Neural cell (in vitro differentiated cells): Measurements from ENCODE around the gene TRAF3. TPM values are rescaled to one million over a fixed set of nuclear protein-coding genes. Genes with fewer than 3 reads are reported as not detected.

ENCODE experiments used
- H2AFZ ChIP-seq: fragments of 200-600, 300-800 bp; sonication (generic), shearing (Covaris generic); 2 replicates; pipeline ENCODE4 v1.6.0; 2014; ENCODE audit warnings: low read depth, mild to moderate bottlenecking, antibody characterized with exemption, low read length, moderate library complexity
- H3F3A ChIP-seq: fragments of 200-600 bp; shearing (Covaris generic); 2 replicates; pipeline ENCODE4 v1.6.1; 2016; ENCODE audit warnings: mild to moderate bottlenecking, moderate library complexity, mixed read lengths, antibody characterized with exemption, low read length; ENCODE audit not compliant: insufficient read depth, poor library complexity, severe bottlenecking
- H3K27ac ChIP-seq: fragments of 200-600, 300-800 bp; sonication (generic), shearing (Covaris generic); 2 replicates; pipeline ENCODE4 v1.5.1; 2014; ENCODE audit warnings: mild to moderate bottlenecking, low read length, moderate library complexity
- H3K27me3 ChIP-seq: fragments of 300-800, 200-600 bp; sonication (generic), shearing (Covaris generic); 2 replicates; pipeline ENCODE4 v1.6.0; 2014; ENCODE audit warnings: mild to moderate bottlenecking, low read depth, low read length, moderate library complexity; ENCODE audit not compliant: insufficient read depth
- H3K36me3 ChIP-seq: fragments of 300-800, 200-600 bp; sonication (generic), shearing (Covaris generic); 2 replicates; pipeline ENCODE4 v1.5.1; 2014; ENCODE audit warnings: mild to moderate bottlenecking, antibody characterized with exemption, low read length, moderate library complexity; ENCODE audit not compliant: insufficient read depth
- H3K4me2 ChIP-seq: fragments of 300-800, 200-600 bp; sonication (generic), shearing (Covaris generic); 2 replicates; pipeline ENCODE4 v1.6.0; 2014; ENCODE audit warnings: mild to moderate bottlenecking, low read length
- H3K4me3 ChIP-seq: fragments of 300-800, 200-600 bp; sonication (generic), shearing (Covaris generic); 2 replicates; pipeline ENCODE4 v1.5.1; 2014; ENCODE audit warnings: mild to moderate bottlenecking, low read length, moderate library complexity
- H3K79me2 ChIP-seq: fragments of 200-600 bp; shearing (Covaris generic); replicated peaks from 2 replicates; pipeline ENCODE4 v1.6.0; 2014; ENCODE audit warnings: mild to moderate bottlenecking, low read length, moderate library complexity; ENCODE audit not compliant: insufficient read depth
- H3K9ac ChIP-seq: fragments of 300-800, 200-600 bp; sonication (generic), shearing (Covaris generic); 2 replicates; pipeline ENCODE4 v1.6.1; 2016; ENCODE audit warnings: mild to moderate bottlenecking, low read length, mixed read lengths
- H3K9me2 ChIP-seq: fragments of 200-600 bp; shearing (Covaris generic); 2 replicates; pipeline ENCODE4 v1.6.1; 2016; ENCODE audit warnings: mild to moderate bottlenecking, low read length, mixed read lengths; ENCODE audit not compliant: insufficient read depth
- H3K9me3 ChIP-seq: fragments of 200-600, 300-800 bp; sonication (generic), shearing (Covaris generic); 2 replicates; pipeline ENCODE4 v1.6.1; 2016; ENCODE audit warnings: mild to moderate bottlenecking, mixed run types, low read length, moderate library complexity, mixed read lengths
- H4K20me1 ChIP-seq: fragments of 200-600 bp; shearing (Covaris generic); 2 replicates; pipeline ENCODE4 v1.6.1; 2016; ENCODE audit warnings: mild to moderate bottlenecking, mixed run types; ENCODE audit not compliant: insufficient read depth
- CTCF ChIP-seq: fragments of 450-650 bp; IDR thresholded peaks from 2 replicates; pipeline ENCODE4 v1.5.1; 2014; ENCODE audit warnings: antibody characterized with exemption, mild to moderate bottlenecking, moderate library complexity; ENCODE audit not compliant: poor library complexity, severe bottlenecking
- EP300 ChIP-seq: fragments of 450-650 bp; conservative IDR thresholded peaks from 2 replicates; pipeline ENCODE4 v1.6.1; 2014; ENCODE audit warnings: antibody characterized with exemption, mild to moderate bottlenecking, moderate library complexity; ENCODE audit not compliant: poor library complexity, severe bottlenecking
- EZH2 ChIP-seq: fragments of 200-600, 300-800 bp; shearing (Covaris generic), sonication (generic); IDR thresholded peaks from 2 replicates; pipeline ENCODE4 v1.6.1; 2014; ENCODE audit warnings: antibody characterized with exemption, low read length, borderline replicate concordance, mild to moderate bottlenecking; ENCODE audit not compliant: insufficient read depth, poor library complexity, severe bottlenecking
- MXI1 ChIP-seq: fragments of 450-650 bp; conservative IDR thresholded peaks from 2 replicates; pipeline ENCODE4 v1.6.1; 2014; ENCODE audit warnings: antibody characterized with exemption, mild to moderate bottlenecking; ENCODE audit not compliant: poor library complexity, severe bottlenecking
- POLR2AphosphoS5 ChIP-seq: IDR thresholded peaks from 2 replicates; pipeline ENCODE4 v1.6.1; 2012
- RAD21 ChIP-seq: fragments of 450-650 bp; conservative IDR thresholded peaks from 2 replicates; pipeline ENCODE4 v1.6.1; 2014; ENCODE audit warnings: antibody characterized with exemption, mild to moderate bottlenecking, moderate library complexity
- REST ChIP-seq: IDR thresholded peaks from 2 replicates; pipeline ENCODE4 v1.6.1; 2012; ENCODE audit warnings: borderline replicate concordance
- SMC3 ChIP-seq: fragments of 450-650 bp; conservative IDR thresholded peaks from 2 replicates; pipeline ENCODE4 v1.6.1; 2014; ENCODE audit warnings: antibody characterized with exemption, mild to moderate bottlenecking, moderate library complexity; ENCODE audit not compliant: poor library complexity
- TAF1 ChIP-seq: IDR thresholded peaks from 2 replicates; pipeline ENCODE4 v1.6.1; 2012; ENCODE audit warnings: low read depth
- polyA plus RNA-seq: library from polyadenylated mRNA; depleted of rRNA; stranded (reverse); fragments of >200 nt; gene quantifications from 2 replicates; pipeline ENCODE4 v1.2.3, GENCODE V29; 2014

TRAF3 gene
- polyA plus RNA-seq, 1 donor from 2014 or later, result 13.3 TPM

GRCh38 chr14:102927346-102927877 is 150.2 kb downstream of the TRAF3 start:
- no peaks in the 10 kb centered on the region for H3K36me3 ChIP-seq
- H3K27ac ChIP-seq, result no peak overlapping the region
- no peaks in the 10 kb centered on the region for H4K20me1 ChIP-seq
- H3K9me2 ChIP-seq, result no peaks in the 10 kb centered on the region
- H2AFZ ChIP-seq, result no peak overlapping the region
- peaks cover 84% of the 10 kb centered on the region for H3K27me3 ChIP-seq
- TF ChIP-seq RAD21 (no peak), SMC3 (no peak), POLR2AphosphoS5 (no peak), EZH2 (no peak), MXI1 (no peak), REST (no peak), EP300 (no peak), TAF1 (no peak), CTCF (no peak)
- H3K4me3 ChIP-seq, result no peak overlapping the region
- no peak overlapping the region for H3K4me2 ChIP-seq
- H3K9me3 ChIP-seq, result no peaks in the 10 kb centered on the region
- H3K79me2 ChIP-seq, result no peaks in the 10 kb centered on the region
- no peak overlapping the region for H3K9ac ChIP-seq
- H3F3A ChIP-seq, result no peaks in the 10 kb centered on the region

GRCh38 chr14:102927878-102928411 is 150.7 kb downstream of the TRAF3 start:
- H3K27ac ChIP-seq, result no peak overlapping the region
- no peaks in the 10 kb centered on the region for H3K36me3 ChIP-seq
- H3K9me2 ChIP-seq, result no peaks in the 10 kb centered on the region
- H3K4me3 ChIP-seq, result peak overlapping the region; percentile 59
- no peaks in the 10 kb centered on the region for H3F3A ChIP-seq
- TF ChIP-seq REST (no peak), RAD21 (no peak), CTCF (no peak), SMC3 (no peak), POLR2AphosphoS5 (no peak), TAF1 (no peak), EZH2 (no peak), EP300 (no peak), MXI1 (no peak)
- H3K9me3 ChIP-seq, result no peaks in the 10 kb centered on the region
- H3K79me2 ChIP-seq, result no peaks in the 10 kb centered on the region
- no peak overlapping the region for H3K9ac ChIP-seq
- no peak overlapping the region for H3K4me2 ChIP-seq
- peaks cover 79% of the 10 kb centered on the region for H3K27me3 ChIP-seq
- no peak overlapping the region for H2AFZ ChIP-seq
- H4K20me1 ChIP-seq, result no peaks in the 10 kb centered on the region
